GM19455 (cell line): ENCODE measurements around the gene ATP6V0B.

Experiments used
- ATAC-seq: cut with Tn5 transposase; IDR thresholded peaks from one replicate; pipeline ENCODE4 v1.9.1; 2021; ENCODE audit not compliant: unreplicated experiment

The ATP6V0B gene

DNA sequence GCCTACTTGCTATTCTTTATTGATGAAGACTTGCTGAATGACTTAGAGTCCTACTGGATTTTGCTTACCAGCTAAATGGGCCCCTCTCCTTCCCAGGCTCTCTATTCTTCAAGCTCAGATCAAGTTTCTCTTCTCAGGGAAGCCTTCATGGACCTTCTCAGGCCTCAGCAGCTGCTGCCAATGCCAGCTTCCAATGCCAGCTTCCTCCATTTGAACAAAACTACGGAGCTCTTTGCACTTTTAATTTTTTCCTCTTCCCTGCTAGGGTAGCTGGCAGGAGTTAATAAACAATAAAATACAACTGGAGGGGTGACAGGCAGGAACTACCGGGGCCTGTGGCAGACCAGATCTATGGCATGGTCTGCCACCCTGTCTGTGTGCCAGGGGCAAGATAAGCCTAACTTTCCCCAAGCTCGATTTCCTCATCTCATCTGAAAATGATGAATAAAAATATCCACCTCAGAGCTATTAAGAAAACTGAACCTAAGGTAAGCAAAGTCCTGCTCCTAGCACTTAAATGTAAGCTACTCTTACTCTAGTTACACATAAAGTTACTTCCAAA, 29.0 kb upstream of the ATP6V0B start:
- ATAC-seq = no peak

GRCh38 chr1:43946236-43947060, 28.3 kb upstream of the ATP6V0B start, which contains the start of gene IPO13:
TSS of gene IPO13 (plus strand) at chr1:43946950. CDS start at chr1:43947601, 651 bp downstream.
- ATAC-seq = peak; percentile 86

DNA sequence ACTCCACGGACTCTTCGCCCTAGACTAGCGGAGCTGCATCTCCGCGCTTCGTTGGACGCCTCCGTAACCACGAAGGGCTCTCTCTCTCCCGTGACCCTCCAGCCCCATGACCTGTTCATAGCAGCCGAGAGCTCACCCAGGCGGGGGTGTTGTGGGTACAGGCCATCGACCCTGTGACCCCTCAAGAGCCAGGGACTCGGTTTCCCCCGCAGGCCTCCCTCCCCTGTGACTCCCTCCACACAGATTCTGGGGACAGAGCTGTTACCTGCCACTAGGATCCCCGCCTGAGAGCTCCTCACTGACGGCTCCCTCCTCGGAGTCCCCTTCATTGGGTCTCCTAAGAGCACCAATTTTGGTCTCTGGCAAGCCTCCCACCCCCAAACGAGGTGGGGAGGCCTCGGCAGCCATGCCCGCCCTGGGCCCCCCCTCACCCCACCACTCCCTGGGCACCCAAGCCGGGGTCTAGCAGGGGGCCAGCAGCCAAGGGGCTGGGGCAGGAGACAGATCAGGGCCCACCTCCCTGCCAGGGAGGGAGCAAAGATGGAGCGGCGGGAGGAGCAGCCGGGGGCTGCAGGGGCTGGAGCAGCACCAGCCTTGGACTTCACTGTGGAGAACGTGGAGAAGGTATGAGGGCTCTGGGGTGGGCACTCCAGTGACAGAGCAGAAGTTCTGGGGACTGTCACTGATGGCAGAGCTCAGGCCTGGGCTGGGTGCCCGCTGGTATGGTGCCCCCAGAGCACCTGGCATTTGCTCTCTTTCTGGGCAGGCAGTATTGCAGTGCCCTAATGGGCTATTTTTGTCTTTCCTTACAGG, 27.5 kb upstream of the ATP6V0B start:
- ATAC-seq = peak; percentile 21

DNA sequence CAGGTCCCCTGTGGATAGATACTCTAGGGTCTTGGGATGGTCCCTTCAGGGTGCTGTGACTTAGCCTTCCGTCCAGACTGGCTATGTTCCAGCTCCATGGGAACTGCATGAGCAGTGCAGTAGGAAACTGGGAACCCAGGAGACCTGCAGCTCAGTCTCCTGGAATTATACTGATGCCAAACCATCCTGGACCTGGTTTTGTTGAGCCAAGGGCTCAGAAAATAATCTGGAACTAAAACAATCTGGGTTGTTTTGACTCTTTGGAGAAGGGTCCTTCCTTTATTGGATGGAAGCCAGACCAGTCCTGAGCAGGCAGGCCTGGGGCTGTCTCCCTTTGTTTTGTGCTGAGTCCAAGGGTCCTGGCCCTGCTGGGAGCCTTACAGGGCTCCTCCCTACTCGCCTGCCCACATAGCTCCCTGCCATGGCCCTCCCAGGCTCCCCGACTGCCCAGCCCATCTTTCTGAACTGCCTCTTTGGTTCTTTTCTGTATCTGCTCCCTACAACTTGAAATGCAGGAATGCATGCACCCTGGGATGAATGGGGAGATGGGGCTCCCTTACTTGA, 26.8 kb upstream of the ATP6V0B start:
- ATAC-seq = no peak

DNA sequence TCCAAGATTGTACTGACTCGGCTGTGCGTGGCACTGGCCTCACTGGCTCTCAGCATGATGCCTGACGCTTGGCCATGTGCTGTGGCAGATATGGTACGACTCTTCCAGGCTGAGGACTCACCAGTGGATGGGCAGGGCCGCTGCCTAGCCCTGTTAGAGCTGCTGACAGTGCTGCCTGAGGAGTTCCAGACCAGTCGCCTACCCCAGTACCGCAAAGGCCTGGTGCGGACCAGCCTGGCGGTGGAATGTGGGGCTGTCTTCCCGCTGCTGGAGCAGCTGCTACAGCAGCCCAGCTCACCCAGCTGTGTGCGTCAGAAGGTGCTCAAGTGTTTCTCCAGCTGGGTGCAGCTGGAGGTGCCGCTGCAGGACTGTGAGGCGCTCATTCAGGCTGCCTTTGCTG, 25.1 kb upstream of the ATP6V0B start:
- ATAC-seq = no peak

GRCh38 chr1:43951021-43951985, 23.5 kb upstream of the ATP6V0B start:
- no peak for ATAC-seq

- no peak for ATAC-seq
These were observed 21.9 kb upstream of the ATP6V0B start for GRCh38 chr1:43952731-43953346.

GRCh38 chr1:43953361-43953760, 21.4 kb upstream of the ATP6V0B start:
- no peak for ATAC-seq

- ATAC-seq = no peak
These were observed 20.7 kb upstream of the ATP6V0B start for GRCh38 chr1:43954036-43954435.

GRCh38 chr1:43956234-43956633, 18.5 kb upstream of the ATP6V0B start:
- ATAC-seq = no peak

DNA sequence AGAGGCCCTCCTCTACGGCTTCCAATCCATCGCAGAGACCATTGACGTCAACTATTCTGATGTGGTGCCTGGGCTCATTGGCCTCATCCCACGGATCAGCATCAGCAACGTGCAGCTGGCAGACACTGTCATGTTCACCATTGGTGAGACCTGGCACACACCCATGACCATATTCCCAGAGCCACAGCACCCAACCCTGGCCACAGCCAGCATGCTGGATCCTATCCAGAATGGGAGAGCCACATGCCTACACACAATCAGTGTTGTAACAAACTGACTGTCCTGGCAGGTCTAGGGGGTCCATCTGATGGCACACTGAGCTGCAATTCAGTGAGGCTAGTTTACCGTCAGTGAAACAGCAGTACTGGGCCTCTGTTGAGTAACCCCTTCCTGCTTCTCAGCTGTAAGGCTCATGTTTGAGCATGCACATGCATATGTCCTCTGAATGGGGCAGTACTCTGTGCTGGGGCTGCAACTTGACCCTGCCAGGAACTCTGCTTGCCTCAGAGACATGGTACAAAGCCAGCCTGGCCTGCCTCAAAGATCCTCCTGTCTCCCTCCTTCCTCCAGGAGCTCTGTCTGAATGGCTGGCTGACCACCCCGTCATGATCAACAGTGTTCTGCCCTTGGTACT, 17.2 kb upstream of the ATP6V0B start:
- no peak for ATAC-seq

DNA sequence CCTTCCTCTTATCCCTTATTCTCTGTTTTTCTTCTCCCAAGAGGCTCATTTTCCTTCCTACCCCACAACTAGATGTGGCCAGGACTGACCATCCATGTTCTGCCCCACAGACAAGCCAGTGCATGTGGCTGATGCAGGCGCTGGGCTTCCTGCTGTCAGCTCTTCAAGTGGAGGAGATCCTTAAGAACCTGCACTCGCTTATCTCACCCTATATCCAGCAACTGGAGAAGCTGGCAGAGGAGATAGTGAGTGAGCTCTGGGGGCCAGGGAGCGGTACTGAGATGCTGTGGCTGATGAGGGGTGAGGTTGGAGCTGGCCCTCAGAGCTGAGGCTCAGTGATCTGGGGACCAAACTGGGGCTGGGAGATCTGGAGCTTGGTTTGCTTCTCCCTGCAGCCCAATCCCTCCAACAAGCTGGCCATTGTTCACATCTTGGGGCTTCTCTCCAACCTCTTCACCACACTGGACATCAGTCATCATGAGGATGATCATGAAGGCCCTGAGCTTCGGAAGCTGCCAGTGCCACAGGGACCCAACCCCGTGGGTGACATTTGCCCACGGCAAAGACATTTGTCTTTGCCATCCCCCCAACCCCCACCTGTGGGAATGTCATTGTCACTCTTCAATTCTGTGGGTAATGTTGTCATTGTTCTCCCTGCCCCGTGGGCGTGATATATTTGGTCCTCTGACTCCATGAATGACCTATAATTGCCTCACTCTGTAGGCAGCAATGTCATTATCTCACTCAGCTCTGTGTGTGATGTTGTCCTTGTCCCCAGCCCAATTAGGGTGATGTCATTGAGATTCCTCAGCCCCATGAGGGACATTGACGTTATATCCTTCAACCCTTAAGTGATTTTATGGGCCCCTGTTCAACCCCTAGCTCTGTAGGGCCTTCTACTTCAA, 16.2 kb upstream of the ATP6V0B start:
- ATAC-seq = no peak

- ATAC-seq = no peak
These were observed 14.0 kb upstream of the ATP6V0B start for GRCh38 chr1:43960798-43961197.

- no peak for ATAC-seq
These were observed 13.1 kb upstream of the ATP6V0B start for GRCh38 chr1:43961692-43962091.

GRCh38 chr1:43962324-43962723, 12.4 kb upstream of the ATP6V0B start:
- no peak for ATAC-seq

- no peak for ATAC-seq
These were observed 11.8 kb upstream of the ATP6V0B start for GRCh38 chr1:43963006-43963405.

DNA sequence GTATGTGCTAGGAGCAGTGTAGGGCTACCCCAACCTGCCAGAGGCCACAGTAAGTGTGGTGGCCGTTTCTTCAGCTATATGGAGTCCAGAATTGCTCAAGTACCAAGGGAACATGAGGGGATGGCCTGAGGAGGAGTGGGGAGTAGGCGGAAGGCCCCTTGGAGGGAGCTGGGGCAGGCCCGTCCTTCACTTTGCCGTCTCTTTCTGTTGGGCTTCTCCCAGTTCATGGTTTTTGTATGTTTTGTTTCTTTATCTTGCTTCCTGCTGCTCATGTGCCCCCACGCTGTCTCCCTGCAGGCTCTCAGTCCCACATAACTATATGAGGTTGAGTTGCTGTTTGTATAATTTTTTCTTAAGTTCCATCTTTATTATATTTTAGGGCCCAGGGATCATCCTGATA, 10.9 kb upstream of the ATP6V0B start:
- ATAC-seq = no peak

DNA sequence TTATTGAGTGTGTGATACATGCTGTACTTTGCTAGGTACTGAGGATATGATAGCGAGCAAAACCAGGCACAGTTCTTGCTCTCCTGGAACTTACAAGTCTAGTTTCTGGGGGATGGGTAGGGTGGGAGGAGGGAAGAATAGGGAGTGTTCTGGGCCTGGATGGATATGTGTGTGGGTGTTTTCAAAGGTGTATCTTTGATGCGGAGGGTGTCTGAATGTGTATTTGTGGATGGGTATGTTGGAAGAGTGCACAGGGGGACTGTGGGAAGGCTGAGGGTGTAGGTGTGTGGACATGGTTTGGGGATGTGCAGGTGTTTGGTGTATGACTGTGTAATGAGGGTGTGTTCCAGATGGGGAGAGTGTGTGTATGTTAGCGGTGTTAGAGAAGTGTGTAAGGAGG, 9.4 kb upstream of the ATP6V0B start:
- ATAC-seq = no peak
